Measurements from ENCODE around the gene IDS.
"Not testable (repeated sequence)": the region's sequence is repeated elsewhere in the genome, so short reads cannot be mapped to it uniquely, and the experiment has no call there.

IDS gene

DNA sequence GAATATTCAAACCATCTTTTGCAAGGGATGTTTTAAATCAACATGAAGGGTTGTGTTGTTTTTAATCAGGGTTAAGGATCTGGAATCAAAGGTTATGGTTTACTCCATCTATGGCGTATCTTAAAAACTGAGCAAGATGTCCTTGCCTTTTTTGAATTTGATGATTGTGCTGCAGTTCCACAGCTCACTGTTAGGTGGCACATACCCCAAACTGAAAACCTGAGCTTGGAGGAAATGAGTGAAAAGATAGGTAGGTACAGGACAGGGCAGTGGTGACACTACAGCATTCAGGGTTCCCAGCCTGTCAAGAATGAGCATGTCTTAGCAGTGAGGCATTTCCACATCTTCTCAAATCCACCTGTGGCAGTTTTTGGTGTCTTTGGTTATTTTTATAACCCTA lies 22.6 kb upstream of the IDS start:
- no peak for DNase-seq (ENCODE audit: low spot score)

DNA sequence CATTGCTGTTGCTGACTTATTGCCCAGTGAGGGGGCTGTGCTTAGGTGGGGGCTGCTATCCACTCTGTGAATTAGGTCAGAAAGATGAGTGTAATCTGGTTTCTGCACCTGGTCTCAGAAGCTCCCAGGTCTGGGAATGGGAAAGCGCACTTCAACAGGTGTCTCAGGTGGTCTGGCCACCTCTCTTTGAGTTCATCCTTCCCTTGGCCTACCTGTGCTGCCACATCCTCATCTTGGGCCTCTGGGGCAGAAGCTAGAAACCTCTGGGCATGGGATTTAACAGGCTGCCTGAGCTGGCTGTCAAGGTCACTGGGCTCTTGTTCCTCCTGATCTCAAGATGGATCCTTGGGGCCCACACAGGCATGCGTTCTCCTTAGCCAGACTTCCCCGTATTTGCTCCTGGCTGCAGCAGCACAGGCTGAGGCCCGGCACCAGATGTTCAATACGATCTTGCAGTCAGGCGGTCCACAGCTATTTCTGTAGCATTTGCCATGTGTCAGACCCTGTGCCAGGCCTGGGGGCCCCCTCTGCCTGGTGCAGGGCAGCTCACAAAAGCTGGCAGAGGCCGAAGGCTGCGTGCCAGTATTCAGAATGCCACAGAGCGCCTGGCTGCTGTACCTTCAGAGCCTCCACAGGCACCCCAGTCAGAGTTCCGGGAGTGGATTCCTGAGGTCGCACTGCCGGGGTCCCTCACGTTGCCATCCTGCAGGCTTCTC lies 21.4 kb upstream of the IDS start:
- not testable (repeated sequence) for DNase-seq (ENCODE audit: low spot score)

GRCh38 chrX:149525903-149526302 lies 20.8 kb upstream of the IDS start:
- not testable (repeated sequence) for DNase-seq (ENCODE audit: low spot score)

- DNase-seq (ENCODE audit: low spot score), result not testable (repeated sequence)
Measured at GRCh38 chrX:149525389-149525788, 20.3 kb upstream of the IDS start.

DNA sequence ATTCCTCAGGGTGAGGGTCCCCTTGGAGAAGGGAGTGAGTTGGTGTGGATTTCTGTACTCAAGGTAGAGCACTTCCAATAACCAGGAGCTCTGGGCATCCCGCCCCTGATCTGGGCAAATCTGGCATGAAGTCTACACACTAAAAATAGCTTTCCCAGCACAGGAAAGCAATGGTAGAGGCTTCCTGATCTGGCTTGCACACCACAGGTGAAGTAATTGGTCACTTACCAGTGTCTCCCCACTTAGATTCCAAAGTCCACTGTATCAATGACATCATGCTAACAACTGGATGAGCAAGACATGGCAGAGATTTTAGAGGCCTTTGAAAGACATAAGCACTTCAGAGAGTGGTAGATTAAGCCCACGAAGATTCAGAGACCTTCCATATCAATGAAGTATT lies 17.8 kb upstream of the IDS start:
- no peak for DNase-seq (ENCODE audit: low spot score)

DNA sequence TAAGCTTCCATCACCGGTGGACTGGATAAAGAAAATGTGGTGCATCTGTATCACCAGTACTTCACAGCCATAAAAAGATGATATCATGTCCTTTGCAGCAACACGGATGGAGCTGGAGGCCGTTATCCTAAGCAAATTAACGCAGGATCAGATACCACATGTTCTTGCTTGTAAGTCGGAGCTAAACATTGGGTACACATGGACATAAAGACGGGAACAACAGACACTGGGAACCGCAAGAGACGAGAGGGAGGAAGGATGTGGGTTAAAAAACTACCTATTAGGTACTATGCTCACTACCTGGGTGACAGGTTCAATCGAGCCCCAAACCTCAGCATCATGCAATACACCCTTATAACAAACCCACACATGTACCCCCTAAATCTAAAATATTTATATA lies 16.3 kb upstream of the IDS start:
- DNase-seq (ENCODE audit: low spot score), result no peak

GRCh38 chrX:149520636-149521277 lies 15.7 kb upstream of the IDS start:
- DNase-seq (ENCODE audit: low spot score), result not testable (repeated sequence)

GRCh38 chrX:149518236-149518635 lies 13.1 kb upstream of the IDS start:
- DNase-seq (ENCODE audit: low spot score), result no peak

GRCh38 chrX:149517308-149517707 lies 12.2 kb upstream of the IDS start:
- no peak for DNase-seq (ENCODE audit: low spot score)

- no peak for DNase-seq (ENCODE audit: low spot score)
Measured at GRCh38 chrX:149516604-149517003, 11.5 kb upstream of the IDS start.

- DNase-seq (ENCODE audit: low spot score), result no peak
Measured at GRCh38 chrX:149515954-149516602, 11.0 kb upstream of the IDS start.

DNA sequence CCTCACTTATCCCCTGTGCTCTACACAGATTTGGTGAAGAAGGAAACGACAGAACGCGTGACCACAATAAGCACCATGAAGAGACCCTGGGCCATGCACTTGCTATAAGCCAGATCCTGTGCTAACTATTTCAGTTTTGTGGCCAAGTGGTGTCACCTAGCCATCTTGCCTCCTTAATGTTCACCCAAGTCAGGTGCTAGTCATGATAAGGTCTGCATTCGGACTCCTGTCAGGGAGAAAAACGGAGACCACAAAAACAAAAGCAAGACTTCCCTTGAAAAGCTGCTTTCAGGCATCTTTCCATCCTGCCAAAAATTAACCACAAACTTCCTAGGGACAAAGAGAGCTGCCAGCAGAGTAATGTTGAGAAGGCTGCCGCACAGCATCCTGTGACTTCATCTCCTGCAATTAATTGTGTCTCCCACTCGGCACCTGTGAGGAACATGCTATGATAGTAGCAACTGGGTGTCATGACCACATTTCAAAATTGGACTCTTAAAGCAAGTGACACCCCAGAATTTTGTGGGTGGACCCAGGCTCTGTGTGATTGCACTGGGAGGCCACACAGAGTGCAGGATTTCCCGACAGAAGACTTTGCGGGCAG lies 8.8 kb upstream of the IDS start:
- DNase-seq (ENCODE audit: low spot score), result no peak

DNA sequence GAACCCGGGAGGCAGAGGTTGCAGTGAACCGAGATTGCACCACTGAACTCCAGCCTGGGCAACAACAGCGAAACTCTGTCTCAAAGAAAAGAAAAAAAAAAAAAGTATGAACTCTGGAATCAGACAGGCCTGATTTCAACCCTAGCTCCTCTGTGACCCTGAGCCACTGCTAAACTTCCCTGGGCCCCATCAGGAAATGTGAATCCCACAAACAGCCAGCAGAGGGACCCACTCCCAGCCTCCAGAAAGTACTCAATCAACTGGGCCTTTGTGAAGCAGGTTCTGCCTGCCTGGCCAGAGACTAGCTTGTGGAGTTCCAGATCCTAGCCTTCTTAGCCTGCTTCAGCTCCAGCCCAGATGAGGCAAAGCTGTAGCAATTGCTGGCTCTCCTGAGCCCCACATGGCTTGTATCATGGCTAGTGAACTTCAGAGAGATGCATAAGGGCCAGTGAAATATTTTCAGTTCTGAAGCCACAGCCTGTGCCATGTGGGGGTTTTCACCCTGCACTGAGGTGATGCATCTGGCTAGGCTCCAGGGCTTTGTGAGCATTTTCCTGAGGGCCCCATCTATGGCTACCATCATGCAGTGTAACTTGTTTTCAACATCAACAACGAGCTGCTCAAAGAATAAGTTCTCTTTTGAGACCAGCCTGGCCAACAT lies 7.2 kb upstream of the IDS start:
- peak; percentile 51 for DNase-seq (ENCODE audit: low spot score)

DNA sequence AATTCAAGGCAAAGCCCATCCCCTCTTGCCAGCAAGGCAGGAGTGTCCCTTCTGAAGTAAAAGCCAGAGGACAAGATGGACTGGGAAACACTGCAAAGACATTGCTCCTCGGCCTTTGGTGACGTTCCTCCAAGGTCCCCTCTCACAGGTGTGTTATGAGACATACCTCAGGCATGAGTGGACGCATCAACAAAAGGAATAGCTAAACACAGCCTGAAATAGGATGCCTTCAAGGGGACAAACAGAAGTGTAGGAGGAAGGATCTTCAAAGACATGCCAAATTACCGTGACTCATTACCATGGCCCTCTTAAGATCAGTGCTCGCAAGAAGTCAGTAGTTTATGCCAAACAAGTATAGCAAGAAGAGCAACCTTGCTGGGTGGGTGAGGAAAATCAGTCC lies 6.0 kb upstream of the IDS start:
- DNase-seq (ENCODE audit: low spot score), result no peak

DNA sequence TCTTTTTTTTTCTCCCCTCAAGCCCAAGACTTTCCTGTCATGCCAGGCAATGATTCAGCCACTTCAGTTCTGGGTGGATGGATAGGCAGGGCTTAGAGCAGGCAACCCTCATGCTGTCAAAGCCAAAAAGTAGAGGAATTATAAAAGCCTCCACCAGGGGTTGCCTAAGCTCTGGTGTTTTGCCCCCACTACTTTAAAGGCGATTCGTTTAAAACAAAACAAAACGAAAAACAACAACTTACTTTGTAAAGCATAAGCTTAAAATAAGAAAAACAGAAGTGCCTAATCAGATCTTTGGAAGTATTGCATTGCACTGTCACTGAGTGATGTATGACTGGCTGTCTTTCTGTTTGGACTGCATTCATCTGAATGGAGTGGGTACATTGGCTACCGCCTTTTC lies 5.3 kb upstream of the IDS start:
- no peak for DNase-seq (ENCODE audit: low spot score)

DNA sequence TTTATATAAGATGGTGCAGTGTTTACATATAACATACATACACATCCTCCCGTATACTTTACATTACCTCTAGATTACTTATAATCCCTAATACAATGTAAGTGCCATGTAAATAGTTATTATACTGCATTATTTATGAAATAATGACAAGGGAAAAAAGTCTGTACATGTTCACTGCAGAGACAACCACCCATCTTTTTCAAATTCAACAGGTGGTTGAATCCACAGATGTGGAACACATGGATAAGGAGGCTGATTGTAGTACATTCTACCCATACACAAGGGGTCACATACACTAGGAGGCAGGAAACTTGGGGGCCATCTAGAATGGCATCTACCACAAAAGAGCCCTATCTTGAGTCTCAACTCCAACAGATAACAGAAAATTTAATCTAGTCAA lies 3.4 kb upstream of the IDS start:
- no peak for DNase-seq (ENCODE audit: low spot score)

DNA sequence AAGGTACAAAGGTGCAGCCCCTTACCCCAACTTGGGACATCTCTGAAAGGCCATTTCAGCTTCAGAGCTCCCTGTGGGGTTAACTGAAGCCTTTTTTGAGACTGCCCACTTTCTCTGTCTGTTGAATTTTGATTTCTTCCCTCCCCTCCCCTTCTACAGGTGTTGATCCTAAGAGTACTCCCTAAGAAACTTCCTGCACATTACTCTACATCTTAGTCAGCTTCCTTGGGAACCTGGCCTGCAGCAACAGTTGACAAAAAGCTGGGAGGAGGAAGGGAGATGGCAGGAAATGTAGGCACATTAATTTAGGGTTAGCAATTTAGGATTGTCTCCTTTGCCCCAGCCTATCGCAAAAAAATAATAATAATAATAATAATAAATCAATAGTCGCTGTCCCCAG lies 1.2 kb upstream of the IDS start:
- DNase-seq (ENCODE audit: low spot score), result no peak

GRCh38 chrX:149505671-149506070 lies 565 bp upstream of the IDS start:
- no peak for DNase-seq (ENCODE audit: low spot score)

GRCh38 chrX:149504226-149504914 lies 736 bp downstream of the IDS start:
- no peak for DNase-seq (ENCODE audit: low spot score)

- DNase-seq (ENCODE audit: low spot score), result not testable (repeated sequence)
Measured at GRCh38 chrX:149503446-149503845, 1.7 kb downstream of the IDS start.

DNA sequence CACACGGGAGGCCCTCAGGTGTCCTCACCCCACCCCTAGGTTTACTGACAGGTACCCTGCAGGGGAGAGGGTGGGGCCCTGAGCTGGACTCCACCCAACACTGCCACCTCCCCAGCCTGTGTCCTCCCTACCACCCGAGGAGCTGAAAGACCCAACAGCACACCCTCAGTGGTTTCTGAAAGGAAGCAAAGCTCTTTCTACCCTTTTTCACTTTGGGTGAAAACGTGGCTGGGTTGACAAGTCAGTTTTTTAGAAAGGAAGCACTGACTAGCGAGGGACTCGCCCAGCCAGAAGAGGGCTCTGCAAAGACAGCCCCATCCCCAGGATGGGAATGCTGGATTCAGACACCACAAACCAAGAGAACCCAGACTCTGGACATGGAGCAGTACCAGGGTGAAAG lies 2.2 kb downstream of the IDS start:
- not testable (repeated sequence) for DNase-seq (ENCODE audit: low spot score)

GRCh38 chrX:149499766-149500165 lies 5.3 kb downstream of the IDS start:
- no peak for DNase-seq (ENCODE audit: low spot score)
